Liver (tissue), 3 donors: Measurements from ENCODE around the gene VWA3A.

ENCODE experiments used
- ATF3 ChIP-seq: IDR thresholded peaks from 2 replicates; pipeline ENCODE4 v1.6.1; 2016; ENCODE audit warnings: antibody characterized with exemption
- CTCF ChIP-seq: fragments of 150-350 bp; IDR thresholded peaks from 2 replicates; pipeline ENCODE4 v1.5.1; 2017; ENCODE audit warnings: improper control_type of control experiment, low read depth, low read length; ENCODE audit not compliant: missing input control
- FOXA1 ChIP-seq: IDR thresholded peaks from 2 replicates; pipeline ENCODE4 v1.6.1; 2016; ENCODE audit warnings: antibody characterized with exemption
- GABPA ChIP-seq, 2 donors: IDR thresholded peaks in 1 of 2; conservative IDR thresholded peaks in 1 of 2; 2 replicates each; pipeline ENCODE4 v1.6.1; 2016; ENCODE audit warnings: antibody characterized with exemption in 2 of 2, mild to moderate bottlenecking in 1 of 2, moderate library complexity in 1 of 2
- HNF4A ChIP-seq, 2 donors: conservative IDR thresholded peaks; 2 replicates each; pipeline ENCODE4 v1.6.1; 2016; ENCODE audit warnings: antibody characterized with exemption in 2 of 2, mild to moderate bottlenecking in 2 of 2
- MAX ChIP-seq: IDR thresholded peaks from 2 replicates; pipeline ENCODE4 v1.6.1; 2016; ENCODE audit warnings: antibody characterized with exemption
- RAD21 ChIP-seq, 2 donors: IDR thresholded peaks; 2 replicates each; pipeline ENCODE4 v1.6.1; 2016; ENCODE audit warnings: antibody characterized with exemption in 2 of 2, mild to moderate bottlenecking in 2 of 2
- REST ChIP-seq: IDR thresholded peaks from 2 replicates; pipeline ENCODE4 v1.6.1; 2016; ENCODE audit warnings: antibody characterized with exemption, mild to moderate bottlenecking
- RXRA ChIP-seq, 2 donors: IDR thresholded peaks; 2 replicates each; pipeline ENCODE4 v1.6.1; 2017 to 2018; ENCODE audit warnings: antibody characterized with exemption in 2 of 2, mild to moderate bottlenecking in 1 of 2
- TAF1 ChIP-seq: conservative IDR thresholded peaks from 2 replicates; pipeline ENCODE4 v1.6.1; 2016; ENCODE audit warnings: antibody characterized with exemption, mild to moderate bottlenecking
- YY1 ChIP-seq: IDR thresholded peaks from 2 replicates; pipeline ENCODE4 v1.6.1; 2016; ENCODE audit warnings: antibody characterized with exemption, mild to moderate bottlenecking
- donor health status: healthy.
- donor health status: healthy.

GRCh38 chr16:22190776-22191531 is 98.6 kb downstream of the VWA3A start:
- TF ChIP-seq RXRA (IDR thresholded peaks at IDR 0.05) (peak; percentile 18 to 58), CTCF (no peak), MAX (peak; percentile 64), HNF4A (conservative IDR thresholded peaks at IDR 0.05) (peak; percentile 19 to 43), REST (peak; percentile 84), YY1 (no peak), GABPA (IDR thresholded peaks at IDR 0.05 in 1 of 2, conservative IDR thresholded peaks at IDR 0.05 in 1 of 2) (no peak), FOXA1 (peak; percentile 12), TAF1 (peak; percentile 91), ATF3 (no peak), RAD21 (IDR thresholded peaks at IDR 0.05) (peak in 1 of 2 donors; percentile 12)
